HG03159 (cell line): ENCODE results near the gene PRKG1.

Experiments used
- ATAC-seq: cut with Tn5 transposase; IDR thresholded peaks from one replicate; pipeline ENCODE4 v1.9.1; 2021; ENCODE audit warnings: mild to moderate bottlenecking, moderate library complexity; ENCODE audit not compliant: unreplicated experiment

PRKG1 gene

DNA sequence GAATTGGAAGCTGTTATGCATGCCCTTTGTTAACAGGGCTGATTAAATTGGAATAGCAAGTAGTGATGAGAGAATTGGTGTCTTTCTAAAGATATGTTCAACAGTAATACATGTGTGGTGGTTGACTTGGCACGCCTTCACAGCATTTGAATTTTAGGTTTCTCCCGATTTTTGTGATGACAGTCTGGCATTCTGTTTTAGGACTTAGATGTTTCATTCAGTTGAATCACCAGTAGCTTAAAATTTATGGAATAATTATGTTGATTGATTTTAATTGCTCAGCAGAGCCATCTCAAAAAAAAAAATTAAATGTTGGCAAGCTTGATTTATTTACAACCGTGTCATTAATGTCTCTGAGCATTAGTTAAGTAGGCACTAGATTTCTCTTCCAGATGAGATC is 405.4 kb downstream of the PRKG1 start:
- ATAC-seq: no peak

DNA sequence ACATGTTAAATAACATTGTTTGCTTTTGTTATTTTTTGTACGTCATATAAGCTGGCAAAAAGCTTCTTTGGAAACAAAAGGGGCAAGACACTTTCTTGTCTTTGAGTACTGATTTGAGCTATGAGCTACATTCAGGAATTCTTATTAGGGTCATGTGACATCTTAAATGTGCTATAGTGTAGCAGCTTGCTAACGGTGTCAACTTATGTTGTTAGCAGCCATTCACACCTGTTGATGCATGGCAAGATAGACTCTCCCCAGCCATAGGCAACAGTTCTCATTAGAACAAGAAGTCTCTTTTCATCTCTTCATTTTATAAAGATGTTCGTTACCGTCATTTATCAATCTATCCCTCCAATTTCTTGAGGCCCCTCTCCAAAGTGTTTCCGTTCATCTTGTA is 411.4 kb downstream of the PRKG1 start:
- no peak for ATAC-seq

DNA sequence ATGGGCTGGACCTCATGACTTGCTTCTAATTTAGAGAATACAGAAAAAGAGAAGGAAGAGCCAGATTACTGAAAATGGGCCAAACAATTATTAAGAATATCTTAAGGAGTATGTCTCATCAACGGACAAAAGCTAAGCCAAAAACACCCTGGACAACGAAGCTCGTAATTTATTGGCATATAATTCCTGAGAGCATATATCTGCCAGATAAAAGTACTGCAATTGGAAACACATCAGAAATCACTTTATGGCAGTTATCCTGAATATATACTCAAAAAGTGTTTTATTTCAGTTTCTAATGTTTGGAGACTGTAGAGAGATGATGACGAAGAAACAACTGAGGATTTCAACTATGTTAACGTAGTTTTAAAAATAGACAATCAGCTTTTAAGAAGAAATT is 413.3 kb downstream of the PRKG1 start:
- no peak for ATAC-seq

DNA sequence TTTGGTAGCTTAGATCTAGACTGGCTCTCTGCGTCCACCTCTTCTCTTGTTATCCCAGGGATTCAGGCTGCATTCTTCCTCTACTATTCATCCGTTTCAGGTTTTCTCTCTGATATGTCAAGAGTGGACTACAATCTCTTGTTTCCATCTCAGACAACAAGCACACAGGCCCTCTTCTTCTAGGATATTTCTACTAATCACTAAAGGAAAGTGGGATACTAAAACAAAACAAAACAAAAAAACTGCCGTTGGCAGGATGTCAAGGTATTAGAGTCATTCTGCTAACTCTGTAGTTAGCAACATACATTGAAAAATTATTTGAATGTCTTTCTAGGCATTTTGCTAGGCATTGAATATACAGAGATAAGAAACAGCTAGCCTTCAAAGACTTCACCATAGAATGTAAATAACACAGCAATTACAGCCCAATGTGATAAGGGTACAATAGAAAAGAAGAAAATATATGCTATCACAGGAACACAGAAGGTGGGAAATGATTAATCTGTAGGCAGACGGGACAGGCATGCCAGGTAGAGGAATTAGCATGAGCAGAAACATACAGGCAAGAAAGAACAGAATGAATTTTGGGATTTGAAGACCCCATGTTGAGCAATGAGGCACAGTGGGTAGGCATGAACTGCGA is 414.6 kb downstream of the PRKG1 start:
- ATAC-seq: no peak

DNA sequence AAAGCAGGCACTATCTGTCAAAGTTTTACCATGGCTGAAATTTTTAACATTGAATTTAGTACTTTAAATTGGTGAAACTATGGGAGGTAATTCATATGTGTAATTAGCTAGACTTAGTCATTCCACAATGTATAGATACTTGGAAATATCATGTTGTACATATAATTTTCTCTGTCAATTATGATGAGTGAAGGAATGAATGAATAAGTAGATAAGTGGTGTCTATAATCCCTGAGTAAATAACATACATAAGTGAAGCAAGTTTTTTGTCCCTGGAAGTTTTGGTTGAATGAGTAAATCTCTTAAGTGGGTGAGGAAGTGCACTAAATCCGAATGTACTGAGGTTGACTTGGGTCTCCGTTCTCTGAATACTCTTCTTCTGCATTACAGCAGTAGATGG is 424.1 kb downstream of the PRKG1 start:
- no peak for ATAC-seq

DNA sequence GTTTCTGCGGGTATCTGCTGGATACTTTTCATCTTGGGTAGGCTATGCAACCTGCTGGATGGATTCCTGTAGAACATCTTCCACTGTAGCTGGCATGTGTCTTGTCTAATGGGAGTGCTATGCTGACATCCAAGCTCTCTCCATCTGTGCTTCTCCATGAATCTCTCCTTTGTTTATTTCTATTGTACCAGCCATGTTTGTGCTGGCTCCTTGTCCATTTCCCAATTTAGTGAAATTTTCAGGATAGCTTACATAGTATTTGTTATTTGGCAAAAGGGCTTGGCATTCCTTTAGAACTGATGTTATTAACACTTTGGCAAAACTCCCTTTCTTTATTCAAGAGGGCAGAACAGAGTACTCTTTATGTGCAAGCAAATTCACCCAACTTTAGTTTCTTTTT is 427.1 kb downstream of the PRKG1 start:
- no peak for ATAC-seq

DNA sequence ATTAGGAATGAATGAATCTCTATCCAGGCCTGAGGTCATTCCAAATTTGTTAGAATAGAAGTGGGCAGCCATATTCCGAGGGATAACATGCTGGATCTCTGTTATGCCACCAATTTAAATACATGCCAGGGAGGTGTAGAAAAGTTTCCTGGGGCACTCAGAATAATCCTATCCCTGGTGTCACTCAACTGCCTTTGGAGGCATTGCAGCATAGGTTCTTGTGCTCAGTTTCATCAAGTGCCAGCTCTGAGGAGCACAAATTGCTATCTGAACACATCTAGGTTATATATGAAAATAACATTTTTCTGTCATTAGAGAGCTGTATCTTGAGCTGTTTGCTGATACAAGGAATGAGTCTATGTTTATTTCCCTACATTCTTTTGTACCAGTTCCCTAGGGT is 427.8 kb downstream of the PRKG1 start:
- ATAC-seq: no peak

DNA sequence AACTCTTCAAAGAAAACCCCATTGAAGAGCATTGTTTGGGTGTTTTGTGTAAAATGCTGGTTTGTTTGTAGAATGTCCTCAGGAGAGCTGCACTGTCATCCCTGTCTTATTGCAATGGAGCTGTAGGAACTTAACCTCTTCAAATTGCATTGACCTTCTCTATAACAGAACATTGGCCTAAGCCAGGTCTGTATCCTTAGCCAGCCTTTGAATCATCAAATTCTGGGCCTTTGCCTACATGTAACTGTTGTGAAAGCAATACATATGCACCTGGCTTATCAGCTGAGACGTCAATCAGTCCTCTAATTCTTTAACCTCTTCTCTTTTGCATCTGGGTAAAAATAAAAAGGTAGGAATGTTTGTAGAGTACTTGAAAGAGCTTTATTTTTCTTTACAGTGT is 429.1 kb downstream of the PRKG1 start:
- ATAC-seq: no peak

DNA sequence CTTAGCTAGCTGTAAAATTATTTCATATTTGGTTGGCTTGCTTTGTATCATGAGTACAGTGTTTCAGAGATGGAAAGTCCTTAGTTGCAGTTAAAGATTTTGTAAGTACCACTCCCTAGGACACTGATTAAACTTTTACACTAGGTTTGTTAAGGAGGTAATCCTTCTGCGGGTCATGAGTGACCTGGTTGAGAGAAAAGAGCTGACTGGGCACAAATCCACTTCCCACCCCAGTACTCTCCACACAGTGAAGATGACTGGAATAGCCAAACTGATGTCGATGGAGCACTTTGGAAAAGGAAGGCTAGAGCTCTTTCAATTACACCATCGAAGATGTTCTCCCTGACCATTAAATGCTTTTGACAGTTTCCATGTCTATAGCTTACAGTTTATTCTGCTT is 433.2 kb downstream of the PRKG1 start:
- no peak for ATAC-seq

DNA sequence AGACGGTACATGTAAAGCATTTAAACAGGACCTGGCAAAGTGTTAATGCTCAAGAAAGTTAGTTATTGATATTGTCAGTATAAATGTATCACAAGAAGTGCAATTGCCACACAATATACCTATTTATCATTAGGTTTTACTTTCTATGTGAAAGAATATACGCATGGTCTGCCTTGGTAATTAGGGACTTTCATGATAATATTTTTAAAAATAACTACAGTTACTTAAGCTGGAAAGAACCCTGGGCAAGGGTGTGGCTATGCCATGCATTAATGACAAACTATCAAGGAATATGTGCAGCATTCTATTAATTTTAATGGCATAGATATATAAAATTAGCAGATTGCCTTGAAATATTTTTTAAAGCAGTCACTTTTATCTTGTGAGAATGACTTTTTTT is 433.9 kb downstream of the PRKG1 start:
- ATAC-seq: no peak

DNA sequence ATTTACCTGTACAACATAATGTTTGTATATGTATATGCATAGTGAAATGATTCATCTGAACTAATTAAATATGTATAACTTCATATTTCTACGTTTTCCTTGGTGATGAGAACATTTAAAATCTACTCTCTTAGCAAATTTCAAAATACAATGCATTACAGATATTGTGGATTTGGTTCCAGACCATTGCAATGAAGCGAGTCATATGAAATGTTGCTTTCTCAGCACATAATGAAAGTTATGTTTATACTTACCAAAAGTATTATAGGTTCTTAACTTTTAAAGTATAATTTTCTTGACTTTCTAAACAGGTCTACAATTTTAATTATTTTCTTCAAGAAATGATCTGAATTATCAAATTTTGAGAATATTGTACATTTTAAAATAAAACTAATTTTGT is 435.9 kb downstream of the PRKG1 start:
- ATAC-seq: no peak

DNA sequence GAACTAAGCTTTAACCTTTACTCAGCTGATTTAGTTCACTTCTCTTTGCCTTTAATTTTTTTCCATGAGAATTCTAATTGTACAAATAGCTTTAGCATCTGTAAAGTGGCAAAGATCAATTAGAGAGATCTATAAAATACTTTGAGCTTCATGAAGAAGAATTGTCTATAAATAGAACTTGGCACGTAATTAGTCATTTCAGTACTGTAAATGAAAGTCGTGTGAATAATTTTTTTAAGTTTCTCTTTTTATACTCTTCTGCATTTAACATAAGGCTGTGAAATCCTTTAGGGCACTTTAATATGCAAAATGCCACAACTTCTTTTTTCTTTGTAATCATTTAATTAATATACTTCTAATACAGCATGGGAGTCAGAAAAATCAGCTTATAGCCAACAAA is 447.3 kb downstream of the PRKG1 start:
- no peak for ATAC-seq

DNA sequence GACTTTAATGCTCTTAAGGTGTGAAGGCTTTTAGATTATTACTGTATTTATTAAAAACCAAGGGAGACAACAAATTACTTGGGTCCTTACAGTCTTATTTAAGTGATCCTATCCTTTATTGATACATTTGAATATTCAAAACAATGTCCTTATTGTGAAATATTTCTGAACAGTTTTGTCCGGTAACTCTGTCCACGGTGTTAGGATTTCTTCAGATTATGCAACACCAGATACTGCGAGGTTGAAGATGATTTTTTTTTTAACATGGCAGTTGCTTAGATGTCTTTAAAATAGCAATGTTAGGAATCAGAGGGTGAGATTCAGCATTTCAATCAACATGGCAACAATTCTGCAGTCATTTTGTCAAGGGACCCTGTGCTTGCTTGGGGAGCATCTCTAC is 448.6 kb downstream of the PRKG1 start:
- no peak for ATAC-seq

DNA sequence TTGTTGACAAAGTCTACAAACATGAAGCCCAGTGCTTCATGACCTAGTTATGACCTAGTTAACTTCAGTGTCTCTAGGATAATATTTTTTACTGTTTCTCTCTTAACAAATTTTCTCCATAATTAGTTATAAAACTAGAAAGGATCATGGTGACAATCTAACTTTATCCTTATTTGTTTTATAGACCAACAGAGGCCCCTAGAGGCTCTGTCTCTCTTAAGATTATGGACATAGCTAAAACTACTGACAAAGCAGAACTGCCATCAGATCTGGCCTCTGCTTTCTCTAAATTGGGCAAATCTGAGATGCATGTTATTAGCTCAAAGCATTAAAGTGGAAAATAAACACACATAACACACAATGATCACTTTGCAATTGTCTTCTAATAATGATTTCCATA is 449.2 kb downstream of the PRKG1 start:
- no peak for ATAC-seq

DNA sequence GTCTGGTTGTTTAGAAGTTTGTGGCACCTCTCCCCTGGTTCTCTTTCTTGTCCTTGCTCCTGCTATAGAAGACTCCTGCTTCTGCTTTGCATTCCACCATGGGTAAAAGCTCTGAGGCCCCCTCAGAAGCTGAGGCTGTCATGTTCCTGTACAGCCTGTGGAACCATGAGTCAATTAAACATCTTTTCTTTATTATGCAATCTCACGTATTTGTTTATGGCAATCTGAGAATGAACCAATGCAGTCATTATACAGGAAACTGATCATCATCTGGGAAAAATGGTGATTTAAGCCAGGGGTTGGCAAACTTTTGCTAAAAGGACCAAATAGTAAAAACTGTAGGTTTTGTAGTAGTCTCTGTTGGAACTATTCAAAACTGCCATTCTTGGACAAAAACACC is 449.8 kb downstream of the PRKG1 start:
- no peak for ATAC-seq

DNA sequence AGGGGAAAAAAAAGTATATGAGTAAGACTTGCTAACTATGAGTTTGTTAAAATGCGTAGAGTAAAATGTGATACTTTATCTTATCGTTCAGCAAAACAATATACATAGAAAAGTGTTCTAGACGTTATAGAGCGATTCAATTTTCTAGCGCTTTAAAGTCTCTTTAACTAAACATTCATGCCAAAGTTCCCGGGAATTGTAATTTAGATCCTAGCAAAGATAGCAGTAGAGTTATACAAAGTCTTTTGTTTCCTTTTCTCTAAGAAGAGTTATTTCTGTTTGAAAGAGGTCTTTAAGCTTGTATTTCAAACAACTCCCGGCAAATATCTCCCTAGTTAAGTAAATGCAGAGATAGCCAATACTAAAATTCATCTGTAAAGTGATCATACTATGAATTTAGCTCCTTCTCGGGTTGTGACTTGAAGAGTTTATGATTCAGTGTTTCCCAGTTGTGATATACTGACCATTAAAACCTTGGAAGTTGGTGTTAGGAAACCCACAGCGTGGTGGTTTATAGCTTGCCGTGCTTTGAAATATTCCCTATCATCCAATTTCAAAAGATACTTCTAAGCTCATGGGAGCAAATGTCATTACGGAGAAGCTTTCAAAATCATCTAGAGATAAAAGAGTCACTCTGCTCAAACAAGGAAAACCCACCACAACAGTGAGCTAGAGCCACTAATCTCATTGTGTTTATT is 453.4 kb downstream of the PRKG1 start:
- ATAC-seq: no peak

DNA sequence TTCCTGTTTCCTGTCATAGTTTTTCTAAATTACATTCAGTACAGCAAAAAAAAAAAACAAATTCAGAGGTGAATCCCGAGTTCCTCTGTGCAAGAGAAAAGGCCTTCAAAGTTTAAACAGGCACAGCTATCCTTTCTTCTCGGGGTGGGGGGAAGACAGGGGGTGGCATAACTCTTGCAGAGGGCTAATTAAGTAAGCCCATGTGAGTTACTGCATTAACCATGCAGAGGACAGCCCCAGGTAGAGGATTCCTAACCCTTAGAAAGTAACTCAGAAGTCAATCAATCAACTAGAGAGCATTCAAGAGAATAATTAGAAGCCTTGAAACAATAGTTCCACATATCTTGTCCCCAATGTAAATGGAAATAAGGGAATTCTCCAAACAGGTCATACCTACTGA is 454.2 kb downstream of the PRKG1 start:
- ATAC-seq: no peak

DNA sequence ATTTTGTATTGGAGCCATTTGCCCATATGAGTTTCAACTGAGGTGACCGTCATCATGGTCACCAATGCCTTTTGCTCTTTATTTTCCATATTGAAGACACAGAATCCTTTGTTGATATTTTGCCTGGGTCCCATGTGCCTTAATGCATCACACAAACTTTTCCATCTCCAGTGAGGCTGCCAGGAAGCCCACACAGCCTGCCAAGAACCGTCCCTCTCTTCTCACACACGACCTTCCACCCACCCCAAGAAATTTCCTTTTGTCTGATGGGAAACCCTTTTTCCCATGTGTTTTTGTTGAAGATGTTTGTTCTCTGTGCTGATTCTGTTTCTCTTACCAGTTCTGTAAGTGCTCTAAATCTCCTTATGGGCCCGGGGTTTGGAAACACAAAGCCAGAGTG is 456.3 kb downstream of the PRKG1 start:
- ATAC-seq: no peak

DNA sequence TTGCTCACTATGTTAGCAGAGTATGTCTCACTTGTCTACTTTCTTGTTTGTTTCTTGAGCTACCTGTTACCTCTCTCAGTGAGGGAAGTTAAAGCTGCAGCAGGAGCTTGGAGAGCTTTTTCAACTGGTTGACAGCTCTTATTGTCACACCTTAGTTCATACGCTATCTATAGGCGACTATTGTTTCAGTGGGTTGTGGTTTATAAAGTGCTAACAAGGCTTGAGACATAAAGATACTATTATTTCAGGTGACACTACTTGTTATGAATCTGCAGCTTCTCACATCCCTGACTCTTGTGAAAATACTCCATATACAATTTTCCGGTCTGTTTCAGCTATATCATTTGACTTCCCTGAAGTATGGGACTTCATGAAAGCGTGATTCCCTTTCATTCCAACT is 457.8 kb downstream of the PRKG1 start:
- no peak for ATAC-seq

DNA sequence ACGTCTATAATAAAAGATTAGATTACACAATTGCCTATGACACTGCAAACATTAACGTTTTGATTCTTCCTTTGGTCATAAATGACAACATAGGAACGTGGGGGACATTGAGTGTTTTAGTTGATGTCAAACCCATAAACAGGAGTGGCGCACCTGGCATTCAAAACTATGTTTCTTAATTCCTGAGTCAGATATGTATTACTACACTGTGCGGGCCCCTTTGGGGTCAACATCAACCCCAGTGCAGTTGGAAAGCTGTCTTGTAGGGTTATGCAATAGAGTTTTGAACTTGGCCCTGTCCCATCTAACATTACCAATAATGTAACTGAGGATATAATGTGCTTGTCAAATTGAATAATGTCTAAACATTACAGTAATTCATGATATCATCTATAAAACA is 468.6 kb downstream of the PRKG1 start:
- no peak for ATAC-seq

DNA sequence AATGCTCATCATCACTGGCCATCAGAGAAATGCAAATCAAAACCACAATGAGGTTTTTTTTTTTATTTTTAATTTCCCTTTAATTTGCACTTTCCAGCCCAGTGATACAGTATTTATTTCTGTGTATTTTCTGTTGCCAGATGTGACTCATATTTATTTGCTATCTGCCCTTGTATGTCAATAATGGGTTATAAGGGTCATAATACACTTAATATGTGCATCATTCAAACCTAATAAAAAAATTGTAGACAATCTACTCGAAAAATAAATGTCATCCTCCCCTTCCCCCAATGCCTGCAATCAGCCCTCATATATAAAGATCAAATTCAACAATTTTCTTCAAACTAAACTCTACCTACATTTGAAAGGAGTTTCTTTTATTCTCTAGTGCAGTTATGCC is 470.6 kb downstream of the PRKG1 start:
- ATAC-seq: no peak

DNA sequence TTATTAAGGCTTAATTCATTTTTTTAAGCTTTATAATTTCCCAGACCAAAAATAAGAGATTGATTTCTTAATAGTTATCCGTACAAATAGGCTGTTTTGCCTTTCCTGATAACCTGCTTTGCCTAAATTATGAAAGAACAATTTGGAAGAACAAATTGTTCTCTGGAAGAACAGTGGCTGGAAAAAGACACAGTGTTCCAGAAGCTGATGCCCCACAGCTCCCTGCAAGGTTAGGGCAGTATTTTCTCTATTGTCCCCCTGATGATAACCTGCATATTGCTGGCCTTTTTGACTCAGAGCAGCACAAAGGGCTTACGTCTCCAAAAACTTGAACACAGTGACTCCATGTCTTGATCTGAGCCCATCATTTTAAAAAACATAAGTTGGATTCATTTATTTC is 473.7 kb downstream of the PRKG1 start:
- ATAC-seq: no peak

DNA sequence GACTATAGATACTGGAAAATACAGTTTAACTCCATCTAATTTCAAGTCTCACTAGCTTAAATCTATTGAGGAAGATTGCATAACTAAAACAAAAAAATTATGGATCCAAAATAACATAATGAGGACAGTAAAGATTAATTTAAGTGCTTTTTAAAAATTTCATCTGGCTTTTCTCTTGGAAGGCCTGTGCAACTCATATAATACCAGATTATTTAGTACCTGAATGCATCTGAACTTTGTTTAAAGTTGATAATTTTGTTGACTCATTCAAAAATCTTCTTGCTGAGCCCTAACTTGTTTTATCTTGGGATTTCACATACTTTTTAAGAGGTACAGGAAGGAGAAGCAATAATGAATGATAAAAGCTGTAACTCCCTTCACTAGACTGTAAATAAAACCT is 478.6 kb downstream of the PRKG1 start:
- ATAC-seq: no peak
